OCI-M2 (cell line): ENCODE results near the gene ITK.
"Not testable (repeated sequence)": the region's sequence is repeated elsewhere in the genome, so short reads cannot be mapped to it uniquely, and the experiment has no call there.

ENCODE experiments used
- DNase-seq: peaks from one replicate; lab custom pipeline; 2025; ENCODE audit not compliant: unreplicated experiment; lab: John Stamatoyannopoulos, UW

The ITK gene

DNA sequence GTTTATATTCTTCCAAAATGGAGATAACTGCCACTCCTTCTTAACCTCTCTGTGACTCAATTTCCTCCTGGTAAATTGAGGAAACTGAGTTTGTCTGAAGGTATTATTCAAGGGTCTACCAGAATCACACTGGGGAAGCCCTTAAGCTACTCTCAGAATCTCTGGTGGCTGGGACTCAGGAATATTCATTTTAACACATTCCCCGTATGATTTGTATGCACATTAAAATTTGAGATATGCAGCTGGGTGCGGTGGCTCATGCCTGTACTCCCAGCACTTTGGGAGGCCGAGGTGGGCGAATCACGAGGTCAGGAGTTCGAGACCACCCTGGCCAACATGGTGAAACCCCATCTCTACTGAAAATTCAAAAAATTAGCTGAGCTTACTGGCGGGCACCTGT, 64.1 kb downstream of the ITK start:
- not testable (repeated sequence) for DNase-seq

DNA sequence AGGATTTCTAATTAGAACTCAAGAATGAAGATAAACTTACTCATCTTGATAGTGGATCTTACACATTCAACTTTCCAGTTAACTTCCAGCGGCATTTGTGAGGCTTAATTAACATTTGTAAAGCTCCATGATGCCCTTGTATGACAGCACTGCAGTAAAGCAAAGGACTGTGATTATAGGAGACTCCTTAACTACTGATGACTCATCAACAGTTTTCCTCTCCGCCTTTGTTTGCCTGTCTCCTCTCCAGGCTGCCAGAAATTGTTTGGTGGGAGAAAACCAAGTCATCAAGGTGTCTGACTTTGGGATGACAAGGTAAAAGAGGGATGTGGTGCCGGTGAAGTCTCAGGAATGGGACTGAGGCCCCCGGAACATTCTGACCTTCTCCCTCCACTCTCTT, 64.8 kb downstream of the ITK start:
- no peak for DNase-seq

DNA sequence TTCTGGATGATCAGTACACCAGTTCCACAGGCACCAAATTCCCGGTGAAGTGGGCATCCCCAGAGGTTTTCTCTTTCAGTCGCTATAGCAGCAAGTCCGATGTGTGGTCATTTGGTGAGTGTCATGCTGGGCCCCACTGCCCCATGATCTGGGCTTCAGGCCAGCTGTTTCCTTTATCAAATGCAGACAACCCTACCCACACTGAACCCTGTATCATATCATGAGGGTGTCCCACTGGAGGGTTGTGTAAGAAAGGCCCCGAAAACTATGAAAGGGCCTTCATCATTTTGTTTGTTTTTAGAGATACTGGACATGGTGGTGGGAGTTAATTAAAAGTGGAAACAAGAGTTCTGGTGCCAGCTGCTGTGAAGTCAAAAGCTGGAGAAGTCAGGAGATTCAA, 65.2 kb downstream of the ITK start:
- no peak for DNase-seq

DNA sequence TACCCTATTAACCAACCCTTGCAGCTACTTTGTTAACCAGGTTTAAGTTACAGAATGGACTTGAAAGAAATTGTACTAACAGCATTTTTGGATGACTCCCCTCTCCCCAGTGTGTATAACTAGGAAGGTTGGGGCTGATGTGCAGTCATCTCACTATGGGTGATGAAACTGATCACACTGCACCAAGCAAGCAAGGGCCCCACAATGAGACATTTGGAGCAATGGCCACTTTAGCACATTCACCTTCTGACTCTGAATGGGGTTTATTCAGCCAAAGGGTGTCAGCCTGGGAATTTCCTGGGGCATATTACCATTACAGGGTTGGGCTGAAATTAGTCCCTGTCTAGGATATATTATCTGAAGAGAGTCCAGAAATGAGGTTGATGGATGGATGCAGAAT, 66.6 kb downstream of the ITK start:
- no peak for DNase-seq

DNA sequence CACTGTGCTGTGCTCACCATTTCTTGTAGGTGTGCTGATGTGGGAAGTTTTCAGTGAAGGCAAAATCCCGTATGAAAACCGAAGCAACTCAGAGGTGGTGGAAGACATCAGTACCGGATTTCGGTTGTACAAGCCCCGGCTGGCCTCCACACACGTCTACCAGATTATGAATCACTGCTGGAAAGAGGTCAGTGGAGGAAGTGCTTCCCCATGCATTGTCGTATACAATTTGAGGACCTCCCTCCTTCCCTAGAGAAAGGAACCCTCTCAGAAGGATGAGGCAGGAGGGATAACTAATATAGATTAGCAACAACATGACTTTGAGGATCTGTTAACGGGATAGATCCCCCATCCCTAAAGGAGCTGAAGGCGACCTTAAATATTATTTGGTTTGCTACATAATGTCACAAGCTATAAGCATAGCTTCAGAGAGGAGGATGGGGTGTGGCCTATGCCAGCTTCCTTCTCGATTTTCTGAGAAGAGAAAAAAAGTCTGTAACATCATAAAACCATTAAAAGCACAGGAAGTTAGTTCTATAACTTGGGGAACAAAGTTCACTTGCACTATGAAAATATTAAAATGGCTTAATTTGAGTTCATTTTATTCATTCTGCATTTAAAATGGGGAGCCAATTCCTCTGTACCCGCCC, 68.3 kb downstream of the ITK start:
- no peak for DNase-seq

DNA sequence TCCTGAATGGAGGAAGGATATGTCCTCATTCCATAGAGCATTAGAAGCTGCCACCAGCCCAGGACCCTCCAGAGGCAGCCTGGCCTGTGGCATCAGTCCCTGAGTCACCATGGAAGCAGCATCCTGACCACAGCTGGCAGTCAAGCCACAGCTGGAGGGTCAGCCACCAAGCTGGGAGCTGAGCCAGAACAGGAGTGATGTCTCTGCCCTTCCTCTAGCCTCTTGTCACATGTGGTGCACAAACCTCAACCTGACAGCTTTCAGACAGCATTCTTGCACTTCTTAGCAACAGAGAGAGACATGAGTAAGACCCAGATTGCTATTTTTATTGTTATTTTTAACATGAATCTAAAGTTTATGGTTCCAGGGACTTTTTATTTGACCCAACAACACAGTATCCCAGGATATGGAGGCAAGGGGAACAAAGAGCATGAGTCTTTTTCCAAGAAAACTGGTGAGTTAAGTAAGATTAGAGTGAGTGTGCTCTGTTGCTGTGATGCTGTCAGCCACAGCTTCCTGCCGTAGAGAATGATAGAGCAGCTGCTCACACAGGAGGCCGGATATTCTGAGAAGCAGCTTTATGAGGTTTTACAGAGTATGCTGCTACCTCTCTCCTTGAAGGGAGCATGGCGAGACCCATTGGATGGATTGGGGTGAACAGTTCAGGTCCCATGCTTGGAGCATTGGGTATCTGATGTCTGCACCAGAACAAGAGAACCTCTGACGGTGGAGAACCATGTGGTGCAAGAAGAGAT, 72.2 kb downstream of the ITK start:
- DNase-seq, result no peak

DNA sequence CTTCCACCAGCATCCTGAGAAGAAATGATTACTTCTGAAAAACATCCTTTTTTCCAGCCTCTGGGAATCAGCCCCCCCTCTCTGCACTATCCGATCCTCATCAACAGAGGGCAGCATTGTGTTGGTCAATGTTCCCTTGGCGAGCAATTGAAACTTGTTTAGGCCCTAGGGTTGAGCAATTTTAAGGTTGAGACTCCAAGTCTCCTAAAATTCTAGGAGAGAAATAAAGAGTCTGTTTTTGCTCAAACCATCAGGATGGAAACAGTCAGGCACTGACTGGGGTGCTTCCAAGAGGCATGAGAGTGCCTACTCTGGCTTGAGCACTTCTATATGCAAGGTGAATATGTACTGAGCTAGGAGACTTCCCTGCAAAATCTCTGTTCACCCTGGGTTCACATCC, 72.9 kb downstream of the ITK start:
- DNase-seq, result no peak

DNA sequence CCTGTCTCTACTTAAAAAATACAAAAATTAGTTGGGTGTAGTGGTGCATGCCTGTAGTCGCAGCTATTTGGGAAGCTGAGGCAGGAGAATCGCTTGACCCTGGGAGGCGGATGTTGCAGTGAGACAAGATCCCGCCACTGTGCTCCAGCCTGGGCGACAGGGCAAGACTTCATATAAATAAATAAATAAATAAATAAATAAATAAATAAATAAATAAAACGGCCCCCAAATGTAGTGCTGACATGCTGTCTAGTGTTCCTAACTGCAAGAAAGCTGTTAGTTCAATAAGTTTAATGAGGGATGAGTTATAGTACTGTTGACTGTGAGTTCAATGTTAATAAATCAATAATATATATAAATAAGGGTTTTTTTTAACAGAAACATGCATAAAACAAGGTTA, 77.8 kb downstream of the ITK start:
- DNase-seq, result no peak

DNA sequence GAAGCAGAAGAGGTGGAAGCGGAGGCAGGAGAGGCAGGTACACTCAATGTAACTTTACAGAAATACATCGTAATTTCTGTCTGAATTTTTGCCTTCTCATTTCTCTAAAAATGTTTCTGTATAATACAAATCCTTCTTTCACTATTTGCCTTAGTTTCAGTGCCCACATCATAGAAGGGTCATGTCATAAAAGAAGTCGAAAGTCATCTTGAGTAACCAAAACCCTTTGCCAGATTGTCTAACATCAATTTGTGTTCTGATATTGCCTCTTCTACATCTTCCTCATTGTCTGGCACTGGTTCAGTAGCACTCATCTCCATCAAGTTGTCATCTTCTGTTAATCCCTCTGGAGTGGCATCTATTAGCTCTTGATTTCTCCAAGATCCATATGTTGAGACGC, 79.1 kb downstream of the ITK start:
- no peak for DNase-seq

DNA sequence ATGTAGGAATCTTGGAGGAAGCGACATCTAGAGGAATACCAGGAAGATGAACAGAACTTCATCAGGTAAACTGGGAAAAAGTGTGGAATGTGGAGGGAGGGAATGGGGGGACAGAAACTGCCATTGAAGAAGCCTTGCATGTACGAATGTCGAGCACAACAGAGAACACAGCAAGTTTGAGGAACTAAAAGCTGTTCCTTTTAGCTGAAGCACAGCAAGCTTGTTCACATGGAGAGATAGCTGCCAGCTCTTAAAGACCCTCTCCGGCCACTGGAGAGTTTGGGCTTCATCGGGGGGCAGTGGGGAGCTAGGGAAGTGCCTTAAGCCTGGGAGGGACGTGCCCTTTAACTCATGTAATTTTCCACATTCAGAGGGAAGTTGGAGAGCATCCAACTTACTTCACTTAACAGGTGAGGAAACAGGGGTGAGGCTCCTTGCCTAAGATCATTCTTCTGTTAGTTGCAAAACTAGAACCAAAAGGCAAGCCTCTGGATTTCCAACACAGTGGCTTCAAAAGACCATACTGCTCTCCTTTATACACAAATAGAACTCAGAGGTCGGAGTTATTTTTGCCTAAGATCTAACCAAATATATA, 83.0 kb downstream of the ITK start:
- DNase-seq, result no peak

DNA sequence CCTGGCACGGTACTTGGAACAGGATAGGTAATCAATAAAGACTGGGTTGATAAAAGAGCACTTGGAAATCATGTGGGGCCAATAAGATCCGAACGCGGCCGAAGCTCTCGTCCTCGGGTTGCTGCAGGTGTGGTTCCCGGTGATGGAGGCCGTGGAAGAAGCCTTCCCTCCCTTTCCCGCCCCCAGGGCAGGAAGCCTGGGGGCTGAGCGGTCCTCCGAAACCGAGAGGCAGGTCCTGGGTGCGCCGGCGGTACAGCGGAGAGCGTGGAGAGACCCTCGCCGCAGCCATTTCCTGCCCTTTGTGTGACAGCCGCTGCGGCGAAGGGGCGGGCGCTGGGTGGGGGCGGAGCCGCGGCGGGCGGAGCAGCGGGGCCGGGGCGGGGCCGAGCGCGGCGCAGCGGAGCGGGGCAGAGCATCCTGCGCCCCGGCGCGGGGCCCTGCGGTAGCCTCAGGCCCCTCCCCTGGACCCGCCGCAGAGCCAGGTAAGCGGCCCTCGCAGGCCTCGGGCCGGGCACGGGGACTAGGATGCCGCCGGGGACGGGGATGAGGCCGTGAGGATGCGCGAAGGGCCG, 85.2 kb downstream of the ITK start, which contains the start of gene CYFIP2:
Gene CYFIP2, plus strand, starts transcription at position 410 of the 572 bp plus-strand sequence. CDS start 19,239 bp downstream, outside the sequence.
- no peak for DNase-seq

DNA sequence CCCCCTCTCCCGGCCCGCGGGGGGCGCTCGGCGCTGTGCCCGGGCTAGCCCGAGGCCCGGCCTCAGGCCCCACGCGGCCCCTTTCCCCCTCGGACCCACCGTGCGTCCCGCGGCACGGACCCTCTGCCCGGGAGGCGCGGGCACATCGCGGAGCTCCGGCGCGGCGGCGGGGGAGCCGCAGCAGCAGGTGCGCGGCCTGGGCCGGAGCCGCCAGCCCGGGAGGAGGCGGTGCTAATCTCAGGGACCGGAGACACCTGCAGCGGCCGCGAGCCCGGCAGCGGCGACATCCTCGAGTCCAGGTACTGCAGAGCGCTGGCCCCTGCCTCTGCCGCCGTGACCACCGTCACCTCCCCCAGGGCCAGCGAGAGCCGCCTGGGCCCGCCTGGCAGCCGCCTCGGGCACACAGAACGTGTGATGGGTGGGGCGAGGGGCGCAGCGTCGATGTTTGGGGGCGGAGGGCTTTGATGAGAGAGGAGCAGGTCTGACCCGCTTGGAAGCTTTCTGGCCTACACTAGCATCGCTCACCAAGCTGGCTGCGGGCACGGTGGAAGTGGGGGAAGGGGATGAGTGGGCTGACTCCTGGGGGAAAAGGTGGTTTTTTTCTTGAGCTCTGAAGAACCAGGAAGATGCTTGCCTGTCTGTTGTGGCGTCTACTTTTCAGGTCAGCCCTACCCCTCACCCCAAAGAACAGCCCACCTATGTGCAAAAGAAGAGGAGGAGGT, 85.8 kb downstream of the ITK start:
- no peak for DNase-seq

DNA sequence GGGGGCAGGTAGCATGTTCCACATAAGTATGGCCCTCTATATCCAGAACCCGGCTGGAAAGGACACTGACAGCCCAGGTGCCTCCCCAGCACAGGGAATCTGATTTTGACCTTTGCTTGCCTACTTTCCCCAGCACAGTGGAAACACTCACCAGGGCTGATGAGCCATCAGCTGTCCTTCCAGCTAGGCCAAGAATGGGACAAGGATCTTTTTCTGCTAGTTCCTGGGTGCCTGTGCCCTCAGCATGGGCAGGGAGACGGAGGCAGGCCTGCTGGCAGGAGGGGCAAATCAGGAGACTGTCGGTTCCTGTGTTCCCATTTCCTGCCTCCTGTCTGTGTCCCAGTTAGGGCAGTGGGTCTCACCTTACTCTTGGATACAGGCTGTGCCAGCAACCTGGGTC, 86.4 kb downstream of the ITK start:
- DNase-seq, result no peak

DNA sequence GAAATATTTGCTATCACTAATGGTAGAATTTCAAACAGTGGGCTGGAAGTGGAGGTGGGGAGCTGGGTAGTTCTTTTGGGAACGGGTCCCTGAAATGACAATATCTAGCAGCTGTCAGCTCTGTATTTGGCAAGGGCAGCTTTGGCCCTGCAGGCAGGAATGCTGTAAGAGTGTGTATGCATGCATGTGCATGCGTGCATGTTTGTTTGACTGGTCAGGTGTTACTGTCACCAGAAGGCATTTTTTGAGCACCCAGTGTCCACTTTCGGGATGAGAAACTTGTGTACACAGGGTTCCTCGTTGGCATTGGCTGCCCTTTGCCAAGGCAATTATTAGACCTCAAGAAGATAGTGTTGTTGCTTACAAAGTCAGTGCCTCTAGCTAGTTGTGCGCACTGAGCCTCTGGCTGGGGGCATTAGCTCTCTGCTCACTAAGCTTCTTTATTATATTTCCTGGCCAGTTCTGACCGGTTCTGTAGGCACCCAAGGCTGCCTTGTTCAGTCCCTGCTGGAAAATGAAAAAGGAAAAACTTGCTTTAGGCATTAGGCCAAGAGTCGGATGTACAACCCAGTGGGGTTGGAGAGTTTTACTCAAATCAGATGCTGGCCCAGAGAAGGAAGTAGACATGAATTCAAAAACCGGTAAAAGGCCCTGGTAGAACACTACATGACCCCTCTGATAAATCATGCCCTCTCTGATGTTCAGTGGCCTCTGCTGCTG, 87.3 kb downstream of the ITK start:
- DNase-seq, result no peak

DNA sequence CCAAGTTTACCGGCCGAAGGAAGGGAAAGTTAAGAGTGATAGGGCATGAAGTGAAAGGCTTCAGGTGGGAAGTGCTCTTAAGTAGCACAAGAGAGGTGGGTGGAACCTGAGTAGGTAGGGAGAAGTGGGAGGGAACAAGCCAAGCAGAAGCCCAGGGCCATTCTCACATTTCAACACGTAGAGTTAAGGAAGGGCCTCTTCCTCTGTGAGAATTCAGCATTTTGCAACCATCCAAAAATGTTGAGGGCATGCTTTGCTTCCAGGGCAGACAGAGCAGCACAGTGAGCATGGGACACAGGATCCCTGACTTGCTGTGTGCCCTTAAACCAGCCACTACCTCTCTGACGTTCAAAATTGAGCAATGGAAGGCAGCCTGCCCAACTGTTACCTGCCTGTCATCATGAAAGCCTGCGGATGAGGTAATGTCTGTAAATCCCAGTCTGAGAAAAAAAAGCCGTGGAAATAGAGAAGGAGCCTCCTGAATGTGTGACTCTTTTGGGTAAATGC, 88.6 kb downstream of the ITK start:
- no peak for DNase-seq

DNA sequence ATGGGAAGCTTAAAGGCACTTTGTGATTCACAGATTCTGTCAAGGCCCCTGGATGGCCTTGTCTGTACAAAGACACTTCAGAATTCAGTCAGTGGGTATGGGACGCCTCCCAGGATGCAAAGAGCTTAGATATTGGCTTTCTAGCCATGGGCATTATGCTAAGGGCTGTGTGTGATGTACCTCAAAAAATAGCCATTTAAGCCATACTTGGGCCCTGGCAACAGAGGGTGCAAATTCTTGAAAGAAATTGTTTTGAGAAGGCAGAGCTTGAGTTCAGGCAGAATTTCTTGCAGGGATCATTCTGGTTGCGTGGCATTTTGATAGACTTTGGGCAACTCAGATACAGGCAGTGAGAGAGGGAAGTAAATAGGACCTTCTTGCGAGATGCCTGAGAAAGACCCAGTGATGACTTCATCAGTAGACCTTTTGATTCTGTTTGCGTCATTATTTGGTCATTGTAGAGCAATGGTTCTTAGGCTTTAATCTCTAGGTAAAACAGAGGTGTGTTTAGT, 89.2 kb downstream of the ITK start:
- DNase-seq, result no peak

DNA sequence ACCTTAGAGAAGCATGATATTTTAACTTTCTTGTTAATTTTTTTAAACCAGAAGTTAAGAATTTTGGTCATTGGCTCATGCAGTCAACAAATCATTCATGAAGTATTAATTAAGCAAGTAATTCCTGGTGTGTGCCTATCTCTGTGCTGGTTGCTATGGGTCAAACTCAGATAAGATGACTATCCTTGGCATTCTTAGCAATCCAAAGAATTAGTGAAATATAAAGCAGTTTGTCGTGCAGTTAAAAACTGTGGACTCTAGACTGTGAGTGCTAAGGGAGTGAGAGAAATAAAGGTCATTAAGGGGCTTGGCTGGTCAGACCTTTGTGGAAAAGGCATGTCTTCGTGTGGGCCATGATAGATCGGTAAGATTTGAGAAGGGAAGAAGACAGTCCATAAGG, 90.1 kb downstream of the ITK start:
- no peak for DNase-seq

DNA sequence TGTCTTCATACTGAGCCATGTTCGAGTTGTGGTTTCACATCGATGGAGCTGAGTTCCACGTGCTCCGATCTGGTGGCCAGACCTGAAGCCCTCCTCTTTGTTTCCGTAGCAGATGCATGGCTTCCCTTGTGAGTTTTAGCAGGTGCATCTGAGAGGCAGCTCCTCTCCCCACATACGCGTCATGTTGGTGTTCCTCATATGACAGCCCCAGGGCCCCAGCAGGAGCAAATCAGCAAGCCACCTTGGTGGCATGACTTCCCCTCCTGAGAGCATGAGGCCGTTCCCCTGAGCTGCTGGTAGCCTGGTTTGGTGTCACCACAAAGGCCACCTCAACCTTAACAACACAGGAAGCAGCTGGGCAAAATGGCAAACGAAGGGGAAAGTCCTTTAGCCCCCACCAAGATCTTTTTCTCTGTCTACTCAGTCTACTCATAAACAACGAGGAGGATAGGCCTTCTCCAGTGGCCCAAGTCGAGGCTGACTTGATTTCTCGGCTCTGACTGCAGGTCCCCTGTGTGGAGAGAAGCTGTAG, 91.2 kb downstream of the ITK start:
- DNase-seq, result no peak

DNA sequence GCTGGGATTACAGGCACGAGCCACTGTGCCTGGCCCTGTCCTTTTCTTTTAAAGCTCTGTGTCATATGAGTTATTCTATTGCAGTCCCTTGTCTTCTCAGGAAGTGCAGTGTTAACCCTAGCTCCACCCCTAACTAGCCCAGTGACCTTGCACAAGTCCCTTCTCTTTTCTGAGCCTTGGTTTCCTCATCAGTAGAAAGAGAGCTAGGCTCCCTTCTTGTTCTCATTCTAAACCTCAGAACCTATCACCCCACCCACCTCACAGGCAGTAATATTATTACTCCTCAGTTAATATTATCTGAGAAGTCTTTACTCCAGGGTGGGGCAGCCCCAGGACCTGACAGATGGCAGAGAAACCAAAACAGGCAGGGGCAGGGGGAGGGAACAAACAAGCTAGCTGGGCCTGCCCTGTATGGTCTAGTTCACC, 92.5 kb downstream of the ITK start:
- no peak for DNase-seq

DNA sequence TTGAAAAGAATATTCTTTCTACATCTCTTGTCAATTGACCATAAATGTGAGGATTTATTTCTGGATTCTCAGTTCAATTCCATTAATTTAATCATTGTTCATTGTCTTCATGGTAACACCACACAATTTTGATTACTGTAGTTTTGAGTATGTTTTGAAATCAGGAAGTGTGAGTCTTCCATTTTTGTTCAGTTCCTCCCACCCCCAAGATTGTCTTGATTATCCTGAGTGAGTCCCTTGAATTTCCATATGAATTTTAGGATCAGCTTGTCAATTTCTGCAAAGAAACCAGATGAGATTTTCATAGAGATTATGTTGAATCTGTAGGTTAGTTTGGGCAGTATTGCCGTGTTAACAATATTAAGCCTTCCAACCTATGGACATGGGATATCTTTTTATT, 94.8 kb downstream of the ITK start:
- DNase-seq, result no peak
